NCI-H524 (cell line): ENCODE measurements around the gene CCDC88A.
"Not testable (repeated sequence)": the region's sequence is repeated elsewhere in the genome, so short reads cannot be mapped to it uniquely, and the experiment has no call there.

Experiments used
- DNase-seq, 2 experiments: peaks; one replicate each; lab custom pipeline; 2025; lab: John Stamatoyannopoulos, UW

The CCDC88A gene

GRCh38 chr2:55371376-55371775 is 48.3 kb downstream of the CCDC88A start:
- no peak for DNase-seq

DNA sequence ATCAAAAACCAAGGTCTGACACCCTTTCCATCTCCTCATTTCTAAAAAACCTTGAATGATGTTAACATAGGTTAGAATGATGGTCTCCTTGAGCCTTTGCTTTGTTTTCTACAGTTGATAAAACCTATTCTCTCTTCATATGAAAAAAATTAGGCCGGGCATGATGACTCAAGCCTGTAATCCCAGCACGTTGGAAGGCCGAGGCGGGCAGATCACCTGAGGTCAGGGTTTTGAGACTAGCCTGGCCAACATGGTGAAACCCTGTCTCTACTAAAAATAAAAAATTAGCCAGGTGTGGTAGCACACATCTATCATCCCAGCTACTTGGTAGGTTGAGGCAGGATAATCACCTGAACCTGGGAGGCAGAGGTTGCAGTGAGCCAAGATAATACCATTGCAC is 49.4 kb downstream of the CCDC88A start:
- no peak for DNase-seq

DNA sequence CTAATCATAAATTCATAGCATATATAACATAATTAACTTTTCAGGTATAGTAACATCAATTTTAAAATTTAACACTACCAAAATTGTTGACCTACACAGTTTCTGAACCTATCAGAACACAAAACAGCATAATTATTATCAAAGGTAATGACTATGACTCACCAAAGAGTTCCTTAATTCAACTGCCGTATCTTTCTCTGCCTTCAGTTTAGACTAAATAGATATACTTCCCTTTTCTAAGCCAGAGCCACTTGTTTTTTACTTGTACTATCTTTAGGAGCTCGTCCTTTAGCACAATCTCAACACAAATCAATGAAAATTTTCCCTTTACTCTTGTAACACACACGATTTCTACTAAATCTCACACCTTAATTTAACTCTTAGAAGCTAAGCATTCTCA is 54.4 kb downstream of the CCDC88A start:
- DNase-seq: no peak

GRCh38 chr2:55364189-55365055 is 55.2 kb downstream of the CCDC88A start:
- DNase-seq: no peak

- DNase-seq: no peak
These were observed 56.0 kb downstream of the CCDC88A start for GRCh38 chr2:55363636-55364035.

DNA sequence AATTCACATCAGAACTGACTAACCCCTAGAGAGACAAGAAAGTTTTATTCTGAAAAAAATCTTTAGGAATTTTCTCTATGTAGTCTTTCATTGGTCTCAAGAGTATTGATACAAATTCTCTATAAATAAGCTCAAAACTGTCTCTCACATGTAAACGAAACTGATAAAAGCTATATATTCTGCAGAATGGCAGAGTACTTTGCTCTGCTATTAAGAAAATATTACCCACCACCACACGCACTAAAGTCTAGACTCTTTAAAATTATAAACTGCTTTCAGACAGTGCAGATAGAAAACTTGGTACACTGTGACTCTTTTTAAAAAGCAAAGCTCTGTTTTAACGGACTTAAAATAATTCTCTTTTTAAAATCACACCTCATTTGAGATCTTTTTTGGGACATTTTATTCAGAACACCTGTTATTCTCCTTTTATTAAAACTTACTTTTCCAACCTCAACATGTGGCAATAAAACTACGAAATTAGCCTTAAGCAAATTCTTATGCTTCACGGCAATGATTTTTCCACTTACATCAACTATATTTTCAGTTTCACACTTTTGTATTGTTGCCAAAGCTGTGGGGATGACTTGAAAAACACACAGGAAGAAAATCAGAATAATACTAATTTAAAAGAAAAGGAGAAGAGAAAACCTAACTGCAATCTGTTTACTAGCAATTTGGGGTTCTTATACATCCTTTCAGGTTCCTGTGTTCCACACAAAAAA is 58.0 kb downstream of the CCDC88A start:
- DNase-seq: no peak

DNA sequence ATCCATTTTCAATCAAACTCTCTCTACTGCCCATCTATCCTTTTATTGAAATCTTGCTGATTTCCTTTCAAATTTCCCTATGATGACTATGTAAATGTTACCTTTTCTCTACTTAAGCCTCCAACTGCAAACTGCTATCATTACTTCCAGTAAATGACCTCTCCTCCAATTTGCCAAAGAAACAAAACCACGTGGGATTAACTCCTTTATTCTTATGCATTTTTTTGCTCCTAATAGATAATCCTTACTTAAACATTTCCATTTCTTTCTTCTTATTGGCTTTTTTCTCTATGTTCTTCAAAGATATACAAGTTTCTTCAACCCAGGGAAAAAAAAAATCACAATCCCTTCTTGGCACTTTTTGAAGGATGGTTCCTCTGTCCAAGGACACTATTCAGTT is 61.2 kb downstream of the CCDC88A start:
- DNase-seq: no peak

DNA sequence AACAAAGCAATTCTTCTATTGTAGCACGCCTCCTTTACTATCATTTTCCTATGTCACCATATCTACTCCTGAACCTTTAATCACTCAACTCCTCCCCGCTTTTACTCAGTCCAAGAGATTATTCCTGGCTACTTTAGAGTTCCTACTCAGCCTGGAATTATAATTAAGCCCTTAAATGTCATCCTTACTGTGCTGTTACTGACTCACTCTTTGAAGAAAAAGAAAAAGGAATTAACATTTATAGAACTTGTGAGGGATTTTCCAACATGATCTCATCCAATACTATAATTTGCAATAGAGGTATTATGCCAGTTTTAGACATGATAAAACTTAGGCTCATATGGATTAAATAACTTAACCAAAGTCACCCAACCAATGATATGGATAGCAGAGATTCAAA is 61.7 kb downstream of the CCDC88A start:
- DNase-seq: no peak

DNA sequence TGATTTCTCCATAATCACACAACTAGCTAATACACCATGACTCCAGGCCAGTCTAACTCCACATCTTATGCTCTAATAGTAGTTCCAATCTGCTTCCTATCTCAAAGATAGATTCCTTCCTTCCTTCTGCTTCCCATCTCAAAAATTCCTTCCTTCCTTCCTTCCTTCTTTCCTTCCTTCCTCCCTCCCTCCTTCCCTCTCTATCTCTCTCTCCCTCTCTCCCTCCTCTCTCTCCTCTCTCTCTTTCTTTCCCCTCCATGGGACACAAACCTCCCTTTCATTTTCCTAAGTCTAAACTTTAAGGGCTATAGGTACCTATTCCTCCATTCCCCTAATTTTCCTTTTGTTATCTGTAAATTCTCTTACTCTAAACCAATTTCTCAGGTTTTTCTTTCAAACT is 62.5 kb downstream of the CCDC88A start:
- DNase-seq: no peak

- not testable (repeated sequence) for DNase-seq
These were observed 63.5 kb downstream of the CCDC88A start for GRCh38 chr2:55356136-55356535.

DNA sequence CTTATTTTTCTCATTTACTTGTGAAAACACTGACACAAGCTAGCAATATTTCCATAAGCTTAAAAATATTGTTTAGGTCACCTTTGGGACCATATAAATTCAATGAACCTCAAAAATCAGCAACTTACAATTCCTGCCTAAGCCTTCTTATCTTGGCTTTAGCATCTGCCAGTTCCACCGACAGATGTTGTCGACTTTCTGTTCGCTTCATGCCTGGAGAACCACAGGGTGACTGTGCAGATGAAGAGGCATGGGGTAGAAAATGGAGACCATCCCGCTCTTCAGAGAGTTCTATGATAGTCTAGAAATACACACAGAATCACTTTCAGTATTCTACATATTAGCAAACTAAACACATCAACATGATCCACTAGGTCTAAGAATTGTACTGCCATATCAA is 64.2 kb downstream of the CCDC88A start:
- peak; percentile 28 to 86 for DNase-seq

DNA sequence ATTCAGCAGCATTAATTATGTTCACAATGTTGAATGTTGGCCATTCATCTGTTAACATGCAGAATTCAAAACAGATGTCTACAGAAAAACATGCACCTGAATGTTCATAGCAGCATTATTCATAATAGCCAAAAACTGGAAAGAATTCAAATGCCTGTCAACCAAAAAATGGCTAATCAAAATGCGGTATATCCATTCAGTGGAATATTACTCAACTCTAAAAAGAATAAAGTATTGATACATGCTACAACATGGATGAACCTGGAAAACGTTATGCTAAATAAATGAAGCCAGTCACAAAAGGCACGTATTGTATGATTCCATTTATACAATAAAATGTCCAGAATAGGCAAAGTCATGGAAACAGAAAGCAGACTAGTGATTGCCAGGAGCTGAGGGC is 68.0 kb downstream of the CCDC88A start:
- DNase-seq: no peak

GRCh38 chr2:55345064-55345463 is 74.6 kb downstream of the CCDC88A start:
- DNase-seq: no peak

DNA sequence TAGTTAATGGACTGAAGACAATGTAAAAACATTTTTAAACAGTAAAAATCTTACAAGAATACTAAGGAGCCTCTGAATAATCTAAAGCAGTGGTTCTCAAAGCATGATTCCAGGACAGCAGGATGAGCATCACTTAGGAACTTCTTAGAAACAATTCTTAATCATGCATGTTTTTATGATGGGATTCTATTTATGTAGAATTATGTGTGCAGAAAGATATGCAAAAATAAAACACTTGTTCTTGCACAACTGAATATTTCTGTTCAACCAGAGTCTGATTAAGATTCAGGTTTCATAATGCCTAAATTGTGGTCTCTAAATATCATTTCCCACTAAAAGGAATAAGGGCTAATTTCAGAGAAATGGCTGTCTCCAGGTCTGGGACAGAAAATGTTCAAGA is 81.4 kb downstream of the CCDC88A start:
- no peak for DNase-seq

GRCh38 chr2:55334728-55335127 is 84.9 kb downstream of the CCDC88A start:
- no peak for DNase-seq

GRCh38 chr2:55330541-55331297 is 88.9 kb downstream of the CCDC88A start:
- no peak for DNase-seq

- no peak for DNase-seq
These were observed 92.0 kb downstream of the CCDC88A start for GRCh38 chr2:55327470-55328230.

DNA sequence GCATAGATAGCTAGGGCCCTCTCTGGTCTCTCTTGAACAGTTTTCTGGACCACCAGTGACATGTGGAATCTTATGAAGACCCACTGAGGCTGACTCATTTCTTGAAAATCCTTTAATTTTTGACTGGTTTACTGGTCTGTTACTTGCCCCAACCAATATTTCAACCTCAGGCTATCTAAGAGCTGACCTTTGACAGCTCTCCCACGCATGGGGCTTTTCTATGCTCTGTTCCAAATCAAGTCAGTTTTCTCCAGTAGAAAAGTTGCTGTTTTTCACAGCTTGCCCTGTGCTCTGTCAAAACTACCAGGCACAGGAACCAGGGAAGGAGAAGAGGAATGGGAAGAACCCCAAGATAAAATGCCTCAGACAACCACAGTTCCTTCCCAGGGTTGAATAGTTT is 104.7 kb downstream of the CCDC88A start:
- DNase-seq: no peak

- DNase-seq: no peak
These were observed 108.2 kb downstream of the CCDC88A start for GRCh38 chr2:55311444-55311870.

GRCh38 chr2:55309446-55309845 is 110.2 kb downstream of the CCDC88A start:
- DNase-seq: no peak

- DNase-seq: no peak
These were observed 117.4 kb downstream of the CCDC88A start for GRCh38 chr2:55302241-55302640.

DNA sequence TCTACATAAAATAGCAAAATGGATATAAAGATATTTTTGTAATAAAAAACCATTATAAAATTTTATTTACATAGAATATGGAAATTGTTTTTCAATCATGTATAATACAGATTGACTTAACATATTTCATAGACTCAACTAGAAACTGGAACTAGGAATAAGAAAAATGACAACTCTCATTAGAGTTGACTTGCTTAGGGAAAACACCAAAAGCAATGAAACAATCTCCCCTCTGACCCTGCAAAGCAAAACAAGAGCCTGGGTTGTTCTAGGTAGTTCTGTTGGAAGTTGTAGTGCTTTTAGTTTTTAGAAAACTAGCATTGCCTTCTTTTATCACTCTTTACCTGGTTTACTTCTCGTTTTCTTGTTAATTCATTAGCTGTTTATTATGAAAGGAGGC is 118.4 kb downstream of the CCDC88A start:
- no peak for DNase-seq
